ENCODE data around the gene CAMK2A.

Gene CAMK2A

GRCh38 chr5:150208187-150209098 lies 81.1 kb downstream of the CAMK2A start:
- DNase-seq = no peak

DNA sequence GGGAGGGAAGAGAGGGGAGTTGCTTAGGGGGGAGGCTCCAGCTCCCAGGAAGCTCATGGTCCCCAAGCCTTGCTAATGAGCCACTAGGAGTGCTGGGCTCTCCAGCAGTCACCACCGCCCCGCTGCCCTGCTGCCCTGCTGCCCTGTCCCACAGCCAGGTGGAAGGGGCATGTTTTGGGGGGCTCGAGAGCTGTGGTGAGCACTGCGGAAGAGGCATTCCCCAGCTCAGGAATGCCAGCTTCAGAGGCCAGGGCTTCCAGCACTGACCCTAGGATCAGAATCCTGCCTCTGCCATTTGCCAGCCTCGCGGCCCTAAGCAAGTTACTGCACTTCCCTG lies 82.8 kb downstream of the CAMK2A start:
- no peak for DNase-seq

DNA sequence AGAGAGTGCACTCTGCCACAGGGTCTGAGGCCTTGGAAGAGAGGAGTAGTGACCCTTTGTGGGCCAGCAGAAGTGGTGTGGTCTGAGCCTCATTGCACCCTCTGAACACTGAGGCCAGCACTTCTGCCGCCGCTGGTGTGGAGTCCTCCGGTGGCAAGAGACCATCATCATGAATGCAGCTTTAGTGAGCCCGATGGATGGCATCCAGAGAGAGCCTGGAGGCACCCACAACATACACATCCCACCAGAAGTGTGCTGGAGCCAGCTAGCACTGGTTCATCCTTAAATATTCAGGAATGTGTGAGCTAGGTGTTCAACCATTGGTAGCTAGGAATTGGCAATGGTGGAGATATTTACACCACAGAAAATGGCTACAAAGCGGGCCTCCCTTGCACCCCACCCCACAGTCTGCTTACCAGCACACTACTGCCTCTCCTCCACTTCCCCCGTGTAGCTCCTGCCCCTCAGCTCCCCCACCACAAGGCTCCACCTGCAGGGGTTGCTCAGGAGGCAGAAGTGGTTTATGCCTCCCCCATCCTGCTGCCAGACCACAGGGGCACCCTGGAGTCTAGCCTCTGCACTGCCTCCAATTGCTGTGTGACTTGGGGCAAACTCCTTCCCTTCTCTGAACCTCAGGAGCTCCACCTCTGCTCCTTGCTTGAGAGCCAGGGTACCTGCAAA lies 83.3 kb downstream of the CAMK2A start:
- DNase-seq = no peak

- DNase-seq = no peak
Observed at GRCh38 chr5:150204590-150204960, 85.0 kb downstream of the CAMK2A start.

DNA sequence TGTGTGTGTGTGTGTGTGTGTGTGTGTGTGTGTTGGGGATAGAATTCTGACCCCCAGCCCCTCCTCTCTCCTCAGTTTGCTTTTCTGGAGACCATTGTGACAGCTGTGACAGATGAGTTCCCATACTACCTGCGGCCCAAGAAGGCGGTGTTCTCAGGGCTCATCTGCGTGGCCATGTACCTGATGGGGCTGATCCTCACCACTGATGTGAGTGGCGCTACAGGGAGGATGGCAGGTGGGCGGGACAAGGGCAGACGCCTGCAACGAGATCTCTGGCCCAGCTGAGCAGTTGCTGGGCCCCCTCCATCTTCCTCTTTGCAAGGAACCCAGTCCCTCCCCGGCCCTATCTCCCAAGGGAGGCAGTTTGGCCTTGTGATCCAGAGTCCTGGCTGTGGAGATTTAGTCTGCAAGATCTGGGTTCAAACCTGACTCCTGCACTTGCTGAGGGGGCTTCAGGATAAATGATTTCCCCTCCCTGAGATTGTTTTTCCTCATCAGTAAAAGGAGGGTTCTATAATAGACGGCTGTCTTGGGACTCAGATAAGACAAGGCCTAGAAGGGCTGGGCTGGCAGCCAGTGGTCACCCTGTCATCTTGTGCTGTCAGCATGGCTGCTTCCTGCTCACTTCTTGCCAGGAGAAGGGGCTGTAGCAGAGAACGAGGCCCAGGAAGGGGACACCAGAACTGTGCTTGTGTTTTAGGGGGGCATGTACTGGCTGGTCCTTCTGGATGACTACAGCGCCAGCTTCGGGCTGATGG lies 85.6 kb downstream of the CAMK2A start:
- no peak for DNase-seq

- DNase-seq = no peak
Observed at GRCh38 chr5:150202501-150202900, 87.1 kb downstream of the CAMK2A start.

DNA sequence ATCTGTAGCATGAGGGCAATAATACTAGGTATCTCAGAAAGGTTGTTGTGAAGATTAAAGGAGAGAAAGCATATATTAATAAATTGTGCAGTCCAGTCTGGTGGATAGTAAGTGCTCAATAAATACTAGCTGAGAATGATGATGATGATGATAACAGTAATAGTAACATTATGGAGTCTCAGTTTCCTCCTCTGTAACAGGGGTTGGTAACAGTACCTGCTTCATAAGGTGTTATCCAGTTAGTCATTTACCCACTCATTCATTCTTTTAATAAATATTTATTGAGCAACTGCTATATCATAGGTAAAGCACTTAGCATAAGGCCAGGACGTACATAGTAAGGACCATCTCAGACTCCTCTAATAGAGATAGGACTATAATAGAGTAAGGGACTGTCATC lies 92.1 kb downstream of the CAMK2A start:
- DNase-seq = no peak

- DNase-seq = no peak
Observed at GRCh38 chr5:150196986-150197385, 92.6 kb downstream of the CAMK2A start.

GRCh38 chr5:150196514-150196913 lies 93.1 kb downstream of the CAMK2A start:
- no peak for DNase-seq

DNA sequence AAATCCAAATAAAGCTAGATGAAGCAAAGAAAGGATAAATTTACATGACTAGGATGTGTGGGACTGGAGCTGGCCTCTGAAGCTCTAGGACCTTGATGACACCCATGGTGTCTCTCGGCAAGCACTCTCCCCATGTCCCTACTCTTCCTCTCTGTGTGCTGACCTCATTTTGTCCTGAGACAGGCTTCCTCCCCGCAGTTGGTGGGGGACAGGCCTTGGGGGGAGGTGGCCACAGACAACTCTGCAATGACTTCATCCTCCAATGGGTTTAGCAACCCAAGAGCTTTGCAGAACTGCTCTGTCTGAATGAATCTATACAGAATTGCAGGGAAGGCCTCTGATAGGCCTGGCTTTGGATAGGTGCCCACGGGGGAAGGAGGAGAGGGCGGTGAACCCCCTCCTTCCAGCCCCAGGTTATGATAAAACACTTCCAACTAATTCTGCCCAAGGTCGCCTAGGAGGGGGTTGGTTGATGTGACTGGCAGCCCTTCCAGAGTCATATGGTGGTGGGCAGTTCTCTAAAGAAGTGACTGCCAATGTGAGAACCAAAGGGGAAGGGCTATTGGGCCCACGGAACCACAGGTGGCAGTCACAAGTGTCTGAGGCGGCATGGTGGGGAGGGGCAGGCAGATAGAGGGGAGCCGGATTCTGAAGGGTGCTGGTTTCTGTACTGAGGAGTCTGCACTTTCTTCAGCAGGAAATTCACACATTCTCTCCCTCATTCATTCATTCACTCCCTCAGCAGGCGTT lies 93.7 kb downstream of the CAMK2A start:
- DNase-seq = no peak

DNA sequence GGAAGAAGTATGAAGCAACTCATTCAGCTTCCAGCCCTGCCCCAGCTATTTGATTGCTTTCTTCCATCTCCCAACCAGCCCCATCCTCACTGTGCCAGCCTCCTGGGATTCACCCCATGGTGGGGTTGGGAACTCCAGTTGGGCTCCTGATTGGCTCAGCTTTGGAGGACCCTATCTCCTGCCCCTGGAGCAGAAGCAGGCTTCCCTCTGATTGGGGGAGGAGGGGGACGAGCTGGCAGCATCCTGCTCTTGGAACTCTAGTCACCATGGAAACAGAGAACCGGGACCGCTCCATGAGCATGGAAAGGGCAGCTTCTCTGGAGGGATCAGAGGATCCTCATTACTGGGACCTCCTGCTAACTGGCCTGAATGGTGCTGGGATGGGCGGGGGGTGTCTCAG lies 97.1 kb downstream of the CAMK2A start:
- no peak for DNase-seq

- no peak for DNase-seq
Observed at GRCh38 chr5:150190987-150191386, 98.6 kb downstream of the CAMK2A start.

DNA sequence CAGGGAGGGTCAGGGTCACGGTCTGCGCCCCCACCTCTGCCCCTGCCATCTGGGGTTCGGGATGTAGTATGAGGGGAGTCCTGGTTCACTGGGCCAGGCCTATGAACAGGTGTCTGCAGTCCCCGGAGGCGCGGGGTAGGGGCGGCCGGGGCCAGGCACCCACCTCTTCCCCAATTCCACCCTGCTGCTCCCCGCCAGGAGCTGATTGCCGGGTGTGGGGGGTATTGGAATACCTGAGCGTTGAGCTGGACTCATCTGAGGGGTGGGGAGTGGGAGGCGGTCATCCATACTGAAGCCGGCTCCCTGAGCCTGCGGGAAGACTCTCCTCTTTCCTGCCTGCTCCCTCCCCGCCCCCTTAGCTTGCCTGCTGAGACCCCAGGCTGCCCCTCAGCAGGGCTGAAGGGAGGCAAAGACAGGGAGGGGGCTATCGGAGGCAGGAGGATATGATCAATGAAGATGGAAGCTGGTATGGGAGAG lies 99.0 kb downstream of the CAMK2A start:
- no peak for DNase-seq

GRCh38 chr5:150189728-150190502 lies 99.7 kb downstream of the CAMK2A start, which contains the start of gene SLC6A7:
TSS of gene SLC6A7 (plus strand) at chr5:150190062. CDS start at chr5:150190328, 266 bp downstream.
- no peak for DNase-seq

DNA sequence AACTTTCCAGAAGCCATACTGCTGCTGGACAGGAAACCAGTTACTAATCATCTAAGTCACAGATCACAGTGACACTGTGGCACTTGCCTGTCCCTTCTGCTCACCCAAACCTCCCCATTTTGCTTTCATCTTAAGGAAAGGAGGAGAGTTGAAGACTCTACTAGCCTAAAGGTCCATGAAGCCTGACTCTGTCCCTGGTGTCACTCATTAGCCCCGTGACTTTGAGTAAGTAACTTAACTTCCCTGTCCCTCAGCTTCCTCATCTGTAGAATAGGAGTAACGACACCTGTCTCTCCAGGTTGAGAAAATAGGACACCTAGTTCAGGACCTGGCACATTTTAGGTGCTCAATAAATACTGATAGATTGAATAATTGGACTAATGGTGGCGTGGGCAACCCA lies 100.2 kb downstream of the CAMK2A start:
- no peak for DNase-seq

- no peak for DNase-seq
Observed at GRCh38 chr5:150188146-150188842, 101.3 kb downstream of the CAMK2A start.

GRCh38 chr5:150186897-150187296 lies 102.7 kb downstream of the CAMK2A start:
- DNase-seq = no peak

- no peak for DNase-seq
Observed at GRCh38 chr5:150186137-150186536, 103.4 kb downstream of the CAMK2A start.

- no peak for DNase-seq
Observed at GRCh38 chr5:150184990-150185912, 104.3 kb downstream of the CAMK2A start.

DNA sequence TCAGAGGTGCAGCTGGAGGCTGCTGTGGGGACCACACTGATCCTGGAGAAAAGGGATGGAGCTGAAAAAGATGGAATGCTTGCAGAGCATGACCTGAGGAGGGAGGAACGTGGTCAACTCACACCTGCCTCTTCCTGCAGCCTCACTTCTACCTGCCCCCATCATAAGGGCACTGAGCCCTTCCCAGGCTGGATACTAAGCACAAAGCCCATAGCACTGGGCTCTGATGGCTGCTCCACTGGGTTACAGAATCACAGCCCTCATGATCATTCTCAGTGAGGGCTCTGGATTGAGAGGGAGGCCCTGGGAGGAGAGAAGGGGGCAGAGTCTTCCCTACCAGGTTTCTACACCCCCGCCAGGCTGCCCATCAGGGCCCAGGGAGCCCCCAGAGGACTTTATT lies 105.6 kb downstream of the CAMK2A start:
- no peak for DNase-seq

All from NCI-H1930 (cell line).